HG03025 (cell line): ENCODE results near the gene SIPA1L3.

Experiments used
- ATAC-seq: cut with Tn5 transposase; IDR thresholded peaks from one replicate; pipeline ENCODE4 v1.9.1; 2021; ENCODE audit warnings: mild to moderate bottlenecking, moderate library complexity; ENCODE audit not compliant: unreplicated experiment, low FRiP score

SIPA1L3 gene

DNA sequence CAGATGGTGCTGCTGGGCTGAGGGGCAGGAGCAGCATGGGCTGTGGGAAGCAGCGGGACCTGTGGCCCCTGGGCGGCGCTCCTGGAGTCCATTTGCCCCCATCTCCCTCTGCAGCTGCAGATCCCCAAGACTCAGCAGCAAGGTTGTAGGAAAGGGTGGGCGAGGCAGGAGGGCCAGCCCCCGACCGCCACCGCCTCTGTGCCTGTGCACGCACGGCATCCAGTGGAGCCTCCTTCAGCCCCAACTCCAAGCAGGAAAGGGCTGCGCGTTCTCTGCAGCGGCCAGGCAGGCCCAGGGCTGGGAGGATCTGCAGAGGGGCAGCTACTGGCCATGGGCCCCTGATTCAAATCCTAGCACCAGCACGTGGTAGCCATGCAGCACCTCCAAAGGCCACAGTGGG is 296.2 kb downstream of the SIPA1L3 start:
- no peak for ATAC-seq

- no peak for ATAC-seq
Measured at GRCh38 chr19:38204096-38204495, 297.1 kb downstream of the SIPA1L3 start.

DNA sequence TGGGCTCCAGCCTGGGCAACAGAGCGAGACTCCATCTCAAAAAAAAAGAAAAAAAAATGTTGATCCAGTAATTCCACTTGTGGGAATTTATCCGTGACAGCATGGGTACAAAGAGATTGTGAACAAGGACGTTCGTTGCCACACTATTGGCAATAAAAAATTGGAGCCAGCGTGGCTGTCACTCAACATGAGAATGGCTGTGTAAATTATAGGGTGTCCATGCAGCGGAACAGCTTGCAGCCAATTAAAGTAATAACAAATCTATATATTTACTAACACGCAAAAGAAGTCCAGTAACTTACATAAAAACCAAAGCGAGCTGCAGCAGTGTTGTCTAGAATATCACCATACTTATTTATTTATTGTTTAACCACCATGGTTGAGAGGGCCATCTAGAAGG is 297.7 kb downstream of the SIPA1L3 start:
- ATAC-seq = no peak

GRCh38 chr19:38206006-38206745 is 299.2 kb downstream of the SIPA1L3 start:
- ATAC-seq = no peak

GRCh38 chr19:38206928-38207327 is 299.9 kb downstream of the SIPA1L3 start:
- no peak for ATAC-seq

- ATAC-seq = no peak
Measured at GRCh38 chr19:38207543-38207942, 300.5 kb downstream of the SIPA1L3 start.

DNA sequence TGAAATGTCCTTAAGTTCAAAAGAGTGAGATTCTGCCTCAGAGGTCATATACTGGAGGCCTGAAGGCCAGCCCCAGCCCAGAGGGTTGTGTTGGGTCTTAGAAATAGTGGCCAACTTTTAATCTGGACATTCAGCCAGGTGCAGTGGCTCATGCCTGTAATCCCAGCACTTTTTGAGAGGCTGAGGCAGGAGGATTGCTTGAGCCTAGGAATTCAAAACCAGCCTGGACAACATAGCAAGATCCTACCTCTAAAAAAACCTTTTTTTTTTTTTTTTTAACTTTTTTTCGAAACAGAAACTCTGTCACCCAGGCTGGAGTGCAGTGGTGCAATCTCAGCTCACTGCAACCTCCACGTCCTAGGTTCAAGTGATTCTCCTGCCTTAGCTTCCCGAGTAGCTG is 301.6 kb downstream of the SIPA1L3 start:
- ATAC-seq = no peak

DNA sequence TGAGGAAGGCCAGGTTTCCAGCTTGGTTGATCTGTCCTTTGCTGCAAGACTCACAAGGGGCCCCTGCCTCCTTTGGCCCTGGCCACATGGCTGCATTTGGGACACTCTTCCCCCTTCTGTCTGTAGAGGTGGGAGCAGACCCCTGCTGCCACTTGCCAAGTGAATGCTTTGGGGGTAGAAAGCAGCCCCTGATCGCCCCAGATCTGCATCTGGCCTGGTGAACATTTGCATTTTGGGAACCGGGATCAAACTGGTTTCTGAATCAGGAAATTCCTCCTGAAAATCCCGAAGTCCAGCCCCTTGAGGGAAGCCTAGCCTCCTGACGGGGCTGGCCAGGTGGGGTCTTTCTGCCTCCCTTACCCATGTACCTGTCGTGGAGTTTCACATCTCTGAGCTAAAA is 302.1 kb downstream of the SIPA1L3 start:
- no peak for ATAC-seq

DNA sequence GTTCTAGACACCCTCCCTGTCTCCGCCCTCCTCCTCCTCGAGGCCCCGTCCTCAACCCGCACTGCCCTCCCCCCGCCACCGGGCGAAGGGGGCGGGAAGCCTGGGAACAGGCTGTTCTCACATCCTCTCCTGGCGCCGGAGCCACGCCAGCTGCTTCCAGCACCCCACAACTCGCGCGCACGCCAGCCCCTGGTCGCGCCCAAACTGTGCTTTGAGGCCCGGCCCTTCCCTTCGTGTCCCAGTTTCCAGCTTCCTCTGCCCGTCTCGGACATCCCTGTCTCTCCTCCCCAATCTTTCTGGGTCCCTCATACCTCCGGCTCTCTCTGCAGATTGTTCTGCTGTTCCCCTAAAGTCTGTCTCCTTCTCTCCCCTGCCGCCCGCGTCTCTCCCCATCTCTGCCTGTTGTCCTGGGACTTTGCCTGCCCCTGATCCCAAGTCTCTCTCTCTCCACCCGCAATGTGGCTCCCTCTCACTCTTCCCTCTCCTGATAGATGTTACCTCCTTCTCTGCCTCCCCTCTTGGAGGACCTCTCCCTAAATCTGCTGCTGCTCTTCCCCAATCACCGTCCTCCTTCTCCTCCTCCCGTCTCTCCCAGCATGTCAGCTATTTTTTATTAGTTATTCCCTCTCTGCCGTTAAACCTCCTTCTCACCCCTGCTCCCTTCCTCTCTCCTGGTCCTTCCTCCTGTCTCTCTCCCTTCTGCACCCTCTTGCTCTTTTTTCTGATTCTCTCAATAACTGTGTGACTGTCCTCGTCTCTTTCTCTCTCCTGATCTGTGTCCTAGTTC is 302.9 kb downstream of the SIPA1L3 start:
- no peak for ATAC-seq

DNA sequence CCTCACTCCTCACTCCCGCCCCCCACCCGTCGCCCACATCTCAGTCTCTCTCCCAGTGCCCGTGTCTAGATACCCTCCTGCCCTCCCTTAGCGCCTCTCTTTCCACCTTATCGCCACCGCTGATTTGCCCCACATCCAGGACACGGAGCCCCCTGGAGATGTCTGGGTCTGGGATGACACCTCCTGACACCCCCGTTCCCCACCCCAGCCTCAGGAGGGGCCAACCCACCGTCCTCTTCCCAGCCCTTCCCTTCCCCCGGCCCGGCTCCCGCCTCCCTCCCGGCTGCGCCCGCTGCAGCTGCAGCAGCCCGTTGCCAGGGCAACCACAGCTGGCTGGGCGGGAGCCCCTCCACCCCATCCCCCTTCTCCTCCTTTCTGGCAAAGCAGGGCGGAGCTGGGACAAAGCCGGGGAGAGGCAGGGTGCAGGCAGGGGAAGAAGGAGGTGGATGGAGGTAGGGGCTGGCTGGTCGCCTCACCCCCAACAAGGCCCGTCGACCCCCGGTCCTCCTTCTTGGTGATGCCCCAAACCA is 303.5 kb downstream of the SIPA1L3 start:
- no peak for ATAC-seq

DNA sequence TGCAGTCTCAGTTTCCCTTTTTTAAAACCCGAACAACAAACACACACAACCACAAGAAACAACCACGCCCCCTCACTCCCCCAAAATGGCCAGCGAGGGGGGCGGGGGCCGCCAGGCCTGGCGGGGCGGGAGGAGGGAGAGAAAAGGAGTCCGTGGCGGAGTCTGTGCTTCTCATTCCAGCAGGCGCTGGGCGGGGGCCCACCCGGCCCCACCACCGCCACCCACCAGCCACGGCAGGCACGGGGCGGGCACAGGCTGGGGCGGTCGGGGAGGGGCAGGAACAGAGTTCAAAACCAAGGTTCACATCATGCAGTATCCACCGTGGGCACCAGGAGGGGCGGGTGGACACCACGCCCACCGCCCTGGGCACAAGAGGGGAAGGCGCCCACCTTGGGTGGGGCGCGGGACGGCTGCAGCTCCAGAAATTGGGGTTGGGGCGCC is 304.2 kb downstream of the SIPA1L3 start:
- ATAC-seq = no peak

DNA sequence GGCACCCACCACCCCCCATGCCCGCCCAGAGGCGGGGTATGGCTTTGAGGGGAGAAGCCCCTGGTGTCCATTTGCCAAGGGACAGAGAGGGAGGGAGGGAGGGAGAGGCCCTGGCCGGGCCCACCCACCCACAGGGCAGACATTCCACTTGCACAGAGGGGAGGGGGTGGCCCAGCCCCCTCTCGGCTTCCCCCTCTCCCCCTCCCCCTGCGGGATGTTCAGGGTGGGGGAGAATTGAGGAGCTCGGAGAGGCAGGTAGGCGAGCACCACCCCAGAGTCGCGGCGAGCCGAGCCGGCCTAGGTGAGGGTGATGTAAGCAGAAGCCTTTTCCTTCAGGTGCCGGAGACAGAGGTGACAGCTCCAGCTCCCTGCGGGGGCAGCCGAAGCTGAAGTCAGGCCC is 304.8 kb downstream of the SIPA1L3 start:
- ATAC-seq = no peak

GRCh38 chr19:38213469-38213868 is 306.5 kb downstream of the SIPA1L3 start:
- no peak for ATAC-seq

- no peak for ATAC-seq
Measured at GRCh38 chr19:38213911-38214625, 307.1 kb downstream of the SIPA1L3 start.

- ATAC-seq = no peak
Measured at GRCh38 chr19:38216785-38217641, 310.0 kb downstream of the SIPA1L3 start.

DNA sequence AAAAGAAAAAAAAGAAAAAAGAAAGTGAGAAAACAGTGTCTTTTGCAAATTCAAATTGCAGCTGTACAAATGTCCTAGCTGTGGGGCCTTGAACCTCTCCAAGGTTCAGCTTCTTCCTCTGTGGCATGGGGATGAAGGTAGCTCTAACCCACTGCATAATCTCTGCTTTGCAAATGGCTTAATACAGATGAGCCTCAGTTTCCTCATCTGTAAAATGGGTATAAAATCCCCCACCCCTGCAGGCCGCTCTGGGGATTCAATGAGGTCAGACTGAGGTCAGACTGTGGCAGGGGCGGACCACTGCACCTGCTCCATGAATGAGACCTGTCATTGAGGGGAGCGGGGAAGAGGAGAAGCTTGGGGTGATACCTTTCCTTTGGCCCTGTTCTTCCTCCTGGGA is 311.2 kb downstream of the SIPA1L3 start:
- ATAC-seq = no peak

DNA sequence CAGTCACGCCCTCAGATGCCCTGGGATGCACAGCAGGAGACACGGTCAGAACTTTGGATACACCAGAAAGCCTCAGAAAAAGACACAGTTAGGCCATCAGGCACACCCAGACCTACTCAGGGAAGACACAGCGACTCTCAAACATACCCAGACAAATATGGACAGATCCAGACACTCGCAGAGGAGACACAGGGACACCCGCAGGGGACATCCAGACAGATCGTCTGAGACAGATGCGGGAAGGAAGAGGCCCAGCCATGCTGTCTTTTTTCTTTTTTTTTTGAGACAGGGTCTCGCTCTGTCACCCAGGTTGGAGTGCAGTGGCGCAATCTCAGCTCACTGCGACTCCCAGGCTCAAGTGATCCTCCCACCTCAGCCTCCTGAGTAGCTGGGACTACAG is 312.2 kb downstream of the SIPA1L3 start:
- ATAC-seq = no peak

DNA sequence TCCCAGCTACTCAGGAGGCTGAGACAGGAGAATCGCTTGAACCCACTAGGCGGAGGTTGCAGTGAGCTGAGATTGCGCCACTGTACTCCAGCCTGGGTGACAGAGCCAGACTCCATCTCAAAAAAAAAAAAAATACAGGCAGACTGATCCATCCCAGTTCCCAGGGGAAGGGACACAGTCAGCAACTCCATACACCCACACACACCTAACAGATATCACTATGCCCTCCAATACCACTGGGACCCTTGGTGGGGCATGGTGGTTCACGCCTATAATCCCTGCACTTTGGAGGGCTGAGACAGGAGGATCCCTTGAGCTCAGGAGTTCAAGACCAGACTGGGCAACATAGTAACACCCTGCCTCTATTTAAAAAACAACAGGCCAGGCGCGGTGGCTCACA is 314.4 kb downstream of the SIPA1L3 start:
- ATAC-seq = no peak

DNA sequence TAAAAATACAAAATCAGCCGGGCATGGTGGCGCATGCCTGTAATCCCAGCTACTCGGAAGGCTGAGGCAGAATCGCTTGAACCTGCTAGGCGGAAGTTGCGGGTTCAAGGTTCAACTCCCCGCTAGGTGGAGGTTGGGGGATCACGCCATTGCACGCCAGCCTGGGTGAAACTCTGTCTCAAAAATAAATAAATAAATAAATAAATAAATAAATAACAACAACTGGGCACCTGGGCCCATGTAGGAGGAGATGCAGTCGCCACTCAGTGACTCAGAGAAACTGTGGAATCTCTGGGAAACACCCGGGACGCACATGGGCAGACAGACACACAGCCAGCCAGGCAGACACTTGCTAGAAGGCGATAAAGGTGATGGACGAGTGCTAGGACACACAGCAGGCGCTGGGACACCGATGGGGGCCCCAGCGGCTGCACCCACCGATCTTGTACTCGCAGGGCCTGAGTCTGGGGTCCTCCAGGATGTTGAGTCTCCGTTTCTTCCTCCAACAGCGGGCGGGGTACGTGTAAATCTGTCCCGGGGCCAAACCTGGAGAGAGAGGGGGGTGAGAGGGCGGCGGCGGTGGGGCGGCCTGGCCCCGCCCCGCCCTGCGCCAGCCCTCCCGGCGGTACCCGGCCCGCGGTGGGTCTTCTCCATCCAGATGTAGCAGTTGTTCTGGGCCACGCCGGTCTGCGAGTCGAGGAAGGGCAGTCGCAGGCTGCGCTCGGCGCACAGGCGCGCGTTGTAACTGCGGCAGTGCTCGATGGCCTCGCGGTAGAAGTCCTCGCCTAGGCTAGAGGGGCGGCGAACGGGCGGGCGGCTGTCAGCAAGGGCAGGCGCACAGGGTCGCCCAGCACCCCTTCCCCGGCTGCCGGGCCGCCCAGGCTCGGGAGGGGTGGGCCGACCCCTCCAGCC is 315.2 kb downstream of the SIPA1L3 start:
- no peak for ATAC-seq
